ENCODE measurements around the gene LRRC56. TPM values are rescaled to one million over a fixed set of nuclear protein-coding genes. Genes with fewer than 3 reads are reported as not detected.

Gene LRRC56
- polyA plus RNA-seq, 3 donors, result 0.09 to 0.68 TPM; not detected in 1

DNA sequence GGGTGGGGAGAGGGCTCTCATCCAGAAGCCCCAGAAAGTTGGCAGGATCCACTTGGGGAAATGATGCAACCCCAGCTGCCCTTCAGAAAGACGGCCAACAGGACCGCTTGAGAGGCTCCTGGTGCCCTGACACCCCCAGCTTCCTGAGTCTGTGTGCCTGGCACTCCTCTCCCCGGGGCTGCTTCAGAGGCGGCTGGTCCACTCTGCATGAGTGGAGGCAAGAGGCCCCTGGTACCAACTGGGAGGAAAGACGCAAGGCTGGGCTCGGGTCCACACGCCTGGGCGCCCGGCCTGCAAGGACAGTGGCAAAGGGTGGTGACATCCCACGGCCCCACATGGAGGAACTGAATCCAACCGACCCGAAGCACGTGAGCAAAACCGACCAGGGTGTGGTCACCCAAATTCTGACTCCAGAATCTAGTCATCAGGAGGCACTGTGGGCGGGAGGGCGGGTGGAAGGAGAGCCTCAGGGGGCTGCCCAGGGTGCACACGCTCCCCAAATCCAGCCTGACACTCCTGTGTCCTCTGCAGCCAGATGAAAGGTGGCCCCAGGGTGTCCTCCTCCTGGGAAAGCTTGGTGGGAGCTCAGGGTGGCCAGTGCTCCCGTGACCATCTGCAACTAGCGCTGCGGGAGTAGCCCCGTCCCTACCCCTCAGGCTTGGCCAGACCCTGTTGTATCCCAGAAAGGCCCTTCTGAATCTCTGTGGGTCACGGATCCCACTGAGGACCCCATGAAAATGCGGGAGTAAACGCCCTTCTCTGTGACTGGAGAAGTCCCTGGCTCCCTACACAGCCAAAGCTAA lies 33.9 kb upstream of the LRRC56 start:
- Histone ChIP-seq H3K4me2 (replicated peaks; ENCODE audit: extremely low read depth, low read length, poor library complexity, severe bottlenecking) (peak overlapping the region; percentile 90), H3K27ac (ENCODE audit: low read depth in 1 of 2, low read length in 2 of 2) (peak overlapping the region; percentile 99 to 100), H4K20me1 (ENCODE audit: insufficient read depth, low read length) (peaks cover 49% of the 10 kb centered on the region), H3K4me1 (ENCODE audit: control insufficient read depth in 1 of 2, insufficient read depth in 2 of 2, low read length in 2 of 2) (peaks cover 60 to 65% of the 10 kb centered on the region in 2 donors), H3K9me3 (replicated peaks in 1 of 2; ENCODE audit: control insufficient read depth in 1 of 2, insufficient read depth in 1 of 2, low read length in 2 of 2) (no peaks in the 10 kb centered on the region), H2AFZ (ENCODE audit: insufficient read depth, low read depth, low read length, poor library complexity, severe bottlenecking) (no peak overlapping the region), H3K79me2 (ENCODE audit: insufficient read depth, low read length) (peaks cover 89% of the 10 kb centered on the region), H3K9ac (ENCODE audit: insufficient read depth, low read length, poor library complexity, severe bottlenecking) (peak overlapping the region; percentile 100), H3K36me3 (replicated peaks in 1 of 2; ENCODE audit: control insufficient read depth in 1 of 2, insufficient read depth in 2 of 2, low read length in 2 of 2) (peaks cover 32 to 38% of the 10 kb centered on the region in 2 donors), H3K27me3 (ENCODE audit: control insufficient read depth in 2 of 2, insufficient read depth in 2 of 2, low read length in 2 of 2) (no peaks in the 10 kb centered on the region), H3K4me3 (replicated peaks in 1 of 3; ENCODE audit: low read depth in 2 of 3, low read length in 3 of 3) (peak overlapping the region; percentile 54 to 81 (median 61))
- 6% methylated on average over 20 of the region's 24 CpGs for WGBS (ENCODE audit: insufficient coverage)
- Mint-ChIP-seq H3K27me3 (ENCODE audit: low read depth in 3 of 3) (no peaks in the 10 kb centered on the region), H3K9me3 (no peaks in the 10 kb centered on the region), H3K4me3 (peak overlapping the region; percentile 92 to 93), H3K4me1 (peaks cover 51% of the 10 kb centered on the region), H3K27ac (peak overlapping the region; percentile 99 to 100 (median 100)), H3K36me3 (peaks cover 31 to 40% of the 10 kb centered on the region in 2 donors)
- peak; percentile 91 to 95 (median 95) for DNase-seq
- intact Hi-C loops (cut with micrococcal nuclease), result loop anchor here in 1 of 2 donors (10.0 kb wide), 1 partner anchor 299 kb away; the partner anchor contains the start of genes BET1L and RIC8A
- TF ChIP-seq, protein P1, sequence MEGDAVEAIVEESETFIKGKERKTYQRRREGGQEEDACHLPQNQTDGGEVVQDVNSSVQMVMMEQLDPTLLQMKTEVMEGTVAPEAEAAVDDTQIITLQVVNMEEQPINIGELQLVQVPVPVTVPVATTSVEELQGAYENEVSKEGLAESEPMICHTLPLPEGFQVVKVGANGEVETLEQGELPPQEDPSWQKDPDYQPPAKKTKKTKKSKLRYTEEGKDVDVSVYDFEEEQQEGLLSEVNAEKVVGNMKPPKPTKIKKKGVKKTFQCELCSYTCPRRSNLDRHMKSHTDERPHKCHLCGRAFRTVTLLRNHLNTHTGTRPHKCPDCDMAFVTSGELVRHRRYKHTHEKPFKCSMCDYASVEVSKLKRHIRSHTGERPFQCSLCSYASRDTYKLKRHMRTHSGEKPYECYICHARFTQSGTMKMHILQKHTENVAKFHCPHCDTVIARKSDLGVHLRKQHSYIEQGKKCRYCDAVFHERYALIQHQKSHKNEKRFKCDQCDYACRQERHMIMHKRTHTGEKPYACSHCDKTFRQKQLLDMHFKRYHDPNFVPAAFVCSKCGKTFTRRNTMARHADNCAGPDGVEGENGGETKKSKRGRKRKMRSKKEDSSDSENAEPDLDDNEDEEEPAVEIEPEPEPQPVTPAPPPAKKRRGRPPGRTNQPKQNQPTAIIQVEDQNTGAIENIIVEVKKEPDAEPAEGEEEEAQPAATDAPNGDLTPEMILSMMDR (IDR thresholded peaks at IDR 0.05), result no peak

DNA sequence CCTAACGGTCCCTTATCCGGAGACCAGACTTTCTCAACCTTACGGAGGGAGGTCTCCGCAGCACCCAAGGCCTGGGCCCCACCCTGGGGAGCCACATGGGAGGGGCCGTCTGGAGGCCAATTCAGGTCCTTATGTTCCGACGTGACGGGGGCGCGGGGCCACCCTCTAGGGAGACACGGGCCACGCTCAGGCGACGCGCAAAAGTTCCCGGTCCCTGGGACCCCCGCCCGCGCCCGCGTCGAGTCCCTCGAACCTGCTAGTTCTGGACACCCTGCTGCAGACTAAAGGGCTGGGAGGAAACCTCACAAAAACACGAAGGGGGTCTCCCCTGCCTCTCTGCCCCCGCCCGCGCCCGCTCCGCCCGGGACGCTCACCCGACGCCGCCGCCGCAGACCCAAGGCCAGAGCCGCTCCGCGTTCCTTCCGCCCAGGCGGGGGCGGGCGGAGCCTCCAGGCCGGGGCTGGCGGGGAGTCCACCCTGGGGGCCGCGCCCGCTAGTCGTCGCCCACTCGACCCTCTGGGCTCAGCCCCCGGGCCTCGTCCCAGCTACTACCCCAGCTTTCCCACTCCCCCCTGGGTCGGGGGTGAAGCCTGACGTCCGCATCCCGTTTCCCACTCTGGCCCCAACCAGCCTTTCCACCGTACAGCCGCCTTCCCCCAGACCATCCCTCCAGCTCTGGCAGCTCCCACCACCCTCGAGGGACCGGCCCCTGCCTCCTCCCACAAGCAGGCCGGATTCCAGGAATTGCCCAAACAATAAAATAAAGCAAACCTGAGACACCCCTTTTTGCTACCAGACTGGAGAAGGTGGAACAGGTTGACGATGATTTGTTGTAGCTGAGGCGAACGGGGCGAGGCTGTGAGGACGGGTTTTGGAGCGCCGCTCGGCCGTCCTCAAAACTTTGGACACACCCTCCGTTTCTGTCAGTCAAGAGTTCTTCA lies 33.0 kb upstream of the LRRC56 start:
- peaks cover 81% of the 10 kb centered on the region for H3K79me2 ChIP-seq (ENCODE audit: insufficient read depth, low read length)
- H3K27ac Mint-ChIP-seq, result peak overlapping the region; percentile 99 to 100 (median 100)
- H3K4me1 ChIP-seq (ENCODE audit: control insufficient read depth in 1 of 2, insufficient read depth in 2 of 2, low read length in 2 of 2), result peaks cover 60 to 65% of the 10 kb centered on the region in 2 donors
- TF ChIP-seq, protein P1 (IDR thresholded peaks at IDR 0.05), result no peak
- no peaks in the 10 kb centered on the region for H3K9me3 ChIP-seq (replicated peaks in 1 of 2; ENCODE audit: control insufficient read depth in 1 of 2, insufficient read depth in 1 of 2, low read length in 2 of 2)
- peak overlapping the region; percentile 100 for H3K9ac ChIP-seq (ENCODE audit: insufficient read depth, low read length, poor library complexity, severe bottlenecking)
- peaks cover 51% of the 10 kb centered on the region for H3K4me1 Mint-ChIP-seq
- peaks cover 22 to 35% of the 10 kb centered on the region in 2 donors for H3K36me3 ChIP-seq (replicated peaks in 1 of 2; ENCODE audit: control insufficient read depth in 1 of 2, insufficient read depth in 2 of 2, low read length in 2 of 2)
- H3K4me3 Mint-ChIP-seq, result peak overlapping the region; percentile 92 to 93
- 2% methylated on average over 55 of the region's 72 CpGs for WGBS (ENCODE audit: insufficient coverage)
- H2AFZ ChIP-seq (ENCODE audit: insufficient read depth, low read depth, low read length, poor library complexity, severe bottlenecking), result peak overlapping the region; percentile 48
- H3K4me2 ChIP-seq (replicated peaks; ENCODE audit: extremely low read depth, low read length, poor library complexity, severe bottlenecking), result peak overlapping the region; percentile 90
- H3K9me3 Mint-ChIP-seq, result no peaks in the 10 kb centered on the region
- peak overlapping the region; percentile 99 to 100 for H3K27ac ChIP-seq (ENCODE audit: low read depth in 1 of 2, low read length in 2 of 2)
- no peaks in the 10 kb centered on the region for H3K27me3 ChIP-seq (ENCODE audit: control insufficient read depth in 2 of 2, insufficient read depth in 2 of 2, low read length in 2 of 2)
- peak overlapping the region; percentile 54 to 81 (median 61) for H3K4me3 ChIP-seq (replicated peaks in 1 of 3; ENCODE audit: low read depth in 2 of 3, low read length in 3 of 3)
- intact Hi-C loops (cut with micrococcal nuclease), result loop anchor here in 1 of 2 donors (2.0 to 10.0 kb wide), 2 partner anchors 236 to 300 kb away; partner anchors contain the start of genes BET1L and RIC8A
- peaks cover 40% of the 10 kb centered on the region for H4K20me1 ChIP-seq (ENCODE audit: insufficient read depth, low read length)
- H3K36me3 Mint-ChIP-seq, result peaks cover 24 to 37% of the 10 kb centered on the region in 2 donors
- peak; percentile 32 to 48 (median 43) for DNase-seq
- no peaks in the 10 kb centered on the region for H3K27me3 Mint-ChIP-seq (ENCODE audit: low read depth in 3 of 3)
